C4-2B (cell line): ENCODE results near the gene SLC48A1.

Source experiments
- CTCF ChIP-seq: fragments of 450-650 bp; conservative IDR thresholded peaks from 2 replicates; pipeline ENCODE4 v1.5.1; 2017; ENCODE audit warnings: mild to moderate bottlenecking
- ZFX ChIP-seq: fragments of 450-650 bp; IDR thresholded peaks from 2 replicates; pipeline ENCODE4 v1.6.1; 2017

GRCh38 chr12:47774663-47775062, 1.6 kb downstream of the SLC48A1 start:
- TF ChIP-seq CTCF (no peak), ZFX (no peak)
